ENCODE data around the gene GPC4. TPM values are rescaled to one million over a fixed set of nuclear protein-coding genes. Genes with fewer than 3 reads are reported as not detected.
A peak's percentile ranks its signal among the peaks of the same experiment; 100 is the strongest.

Gene GPC4
- total and polyA plus RNA-seq, 11 donors: 1.6 to 9.0 (median 5.7) TPM

GRCh38 chrX:133300591-133300990 lies 114.7 kb downstream of the GPC4 start:
- intact Hi-C loops (cut with DNase I): no loop called here
- Histone ChIP-seq H3K27me3 (peaks cover 0 to 5% (median 0%) of the 10 kb centered on the region in 9 donors), H3K9me3 (no peaks in the 10 kb centered on the region), H3K36me3 (no peaks in the 10 kb centered on the region), H3K27ac (peak overlapping the region in 2 of 12 donors; percentile 41 to 54), H3K4me3 (no peak overlapping the region), H3K4me1 (no peaks in the 10 kb centered on the region)
- ATAC-seq (no peak), DNase-seq (no peak)
- TF ChIP-seq POLR2A (IDR thresholded peaks at IDR 0.05) (no peak), CTCF (IDR thresholded peaks at IDR 0.05) (no peak)

- H3K9me3 ChIP-seq: no peaks in the 10 kb centered on the region
- WGBS, 4 donors: 74 to 86% (median 75%) methylated on average over 1 of the region's 1 CpG
- TF ChIP-seq POLR2A (IDR thresholded peaks at IDR 0.05) (no peak), CTCF (IDR thresholded peaks at IDR 0.05) (no peak)
- DNase-seq (no peak), ATAC-seq (no peak)
- no peaks in the 10 kb centered on the region for H3K36me3 ChIP-seq
- H3K27ac ChIP-seq: no peak overlapping the region
- H3K27me3 ChIP-seq: peaks cover 0 to 5% (median 0%) of the 10 kb centered on the region in 9 donors
- no peaks in the 10 kb centered on the region for H3K4me1 ChIP-seq
- no peak overlapping the region for H3K4me3 ChIP-seq
- intact Hi-C loops (cut with DNase I): no loop called here
Measured at GRCh38 chrX:133297284-133297683, 118.0 kb downstream of the GPC4 start.

GRCh38 chrX:133294126-133294525 lies 121.2 kb downstream of the GPC4 start:
- ATAC-seq (no peak), DNase-seq (no peak)
- Histone ChIP-seq H3K9me3 (peaks cover 0 to 6% (median 0%) of the 10 kb centered on the region in 12 donors), H3K27ac (no peak overlapping the region), H3K4me3 (no peak overlapping the region), H3K36me3 (no peaks in the 10 kb centered on the region), H3K4me1 (no peaks in the 10 kb centered on the region), H3K27me3 (peaks cover 0 to 5% (median 0%) of the 10 kb centered on the region in 9 donors)
- TF ChIP-seq CTCF (IDR thresholded peaks at IDR 0.05) (no peak), POLR2A (IDR thresholded peaks at IDR 0.05) (no peak)
- WGBS, 4 donors: 53 to 92% (median 67%) methylated on average over 1 of the region's 1 CpG
- intact Hi-C loops (cut with DNase I): no loop called here

- H3K4me3 ChIP-seq: no peak overlapping the region
- no peaks in the 10 kb centered on the region for H3K4me1 ChIP-seq
- H3K27me3 ChIP-seq: no peaks in the 10 kb centered on the region
- H3K27ac ChIP-seq: no peak overlapping the region
- ATAC-seq (no peak), DNase-seq (no peak)
- H3K36me3 ChIP-seq: no peaks in the 10 kb centered on the region
- H3K9me3 ChIP-seq: peaks cover 0 to 6% (median 0%) of the 10 kb centered on the region in 12 donors
- 67 to 89% (median 81%) methylated on average over 4 of the region's 4 CpGs for WGBS, 4 donors
- no peak for TF ChIP-seq CTCF (IDR thresholded peaks at IDR 0.05)
- TF ChIP-seq POLR2A (IDR thresholded peaks at IDR 0.05): no peak
- intact Hi-C loops (cut with DNase I): no loop called here
Measured at GRCh38 chrX:133290076-133290475, 125.2 kb downstream of the GPC4 start.
